ENCODE data around the gene STAT5B. TPM values are rescaled to one million over a fixed set of nuclear protein-coding genes. Genes with fewer than 3 reads are reported as not detected.

The STAT5B gene
- total and polyA plus RNA-seq, 2 of the 13 experiments (the other 11 are each of a cell fraction or from before 2014, with no cell fraction given) = 21.0 to 42.8 TPM

DNA sequence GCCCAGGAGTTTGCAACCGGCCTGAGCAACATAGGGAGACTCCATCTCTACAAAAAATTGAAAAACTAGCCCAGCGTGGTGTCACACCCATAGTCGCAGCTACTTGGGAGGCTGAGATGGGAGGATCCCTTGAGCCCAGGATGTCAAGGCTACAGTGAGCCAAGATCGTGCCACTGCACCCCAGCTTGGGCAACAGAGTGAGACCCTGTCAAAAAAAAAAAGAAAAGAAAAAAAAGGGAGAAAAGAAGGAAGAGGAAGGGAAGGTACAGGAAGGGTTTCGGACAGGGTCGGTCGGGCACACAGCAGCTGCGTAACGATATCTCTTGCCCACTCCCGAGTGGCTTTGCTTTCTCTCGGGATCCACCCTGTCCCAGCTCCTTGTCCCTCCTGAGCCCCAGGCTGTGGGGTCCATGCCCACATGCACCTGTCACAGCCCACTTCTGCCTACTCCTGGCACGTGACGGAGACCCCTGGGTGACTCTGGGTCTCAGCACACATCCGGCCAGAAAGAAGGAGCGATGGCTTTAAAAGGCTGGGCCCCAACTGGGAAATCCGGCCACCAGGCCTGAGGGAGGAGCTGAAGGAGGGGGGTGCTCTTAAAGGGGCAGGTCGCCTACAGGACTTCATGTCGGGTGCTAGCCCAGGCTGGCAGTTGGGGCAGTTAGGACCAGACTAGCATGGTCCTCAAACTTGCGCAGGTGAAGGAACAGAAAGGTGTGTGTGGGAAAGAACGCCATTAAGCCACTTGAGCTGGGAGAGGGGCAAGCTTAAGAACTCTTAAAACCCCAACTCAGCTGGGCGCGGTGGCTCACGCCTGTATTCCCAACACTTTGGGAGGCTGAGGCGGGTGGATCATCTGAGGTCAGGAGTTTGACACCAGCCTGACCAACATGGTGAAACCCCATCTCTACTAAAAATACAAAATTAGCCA, 82.0 kb downstream of the STAT5B start, which contains the start of gene GHDC (continued):
- TF ChIP-seq, protein P1, sequence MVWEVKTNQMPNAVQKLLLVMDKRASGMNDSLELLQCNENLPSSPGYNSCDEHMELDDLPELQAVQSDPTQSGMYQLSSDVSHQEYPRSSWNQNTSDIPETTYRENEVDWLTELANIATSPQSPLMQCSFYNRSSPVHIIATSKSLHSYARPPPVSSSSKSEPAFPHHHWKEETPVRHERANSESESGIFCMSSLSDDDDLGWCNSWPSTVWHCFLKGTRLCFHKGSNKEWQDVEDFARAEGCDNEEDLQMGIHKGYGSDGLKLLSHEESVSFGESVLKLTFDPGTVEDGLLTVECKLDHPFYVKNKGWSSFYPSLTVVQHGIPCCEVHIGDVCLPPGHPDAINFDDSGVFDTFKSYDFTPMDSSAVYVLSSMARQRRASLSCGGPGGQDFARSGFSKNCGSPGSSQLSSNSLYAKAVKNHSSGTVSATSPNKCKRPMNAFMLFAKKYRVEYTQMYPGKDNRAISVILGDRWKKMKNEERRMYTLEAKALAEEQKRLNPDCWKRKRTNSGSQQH (CRISPR knock-in tag; IDR thresholded peaks at IDR 0.05; ENCODE audit: low read depth) = 0 out of 2 replicates have a peak, but pooled peaks have one; percentile 49
- TF ChIP-seq FOSL2 (CRISPR knock-in tag; IDR thresholded peaks at IDR 0.05) (peak; percentile 25; the same call in 1 of the 2 replicates), KLF13 (CRISPR knock-in tag; IDR thresholded peaks at IDR 0.05) (no peak), ZBTB3 (CRISPR knock-in tag; IDR thresholded peaks at IDR 0.05; ENCODE audit: borderline replicate concordance, low read depth) (no peak), TBP (CRISPR knock-in tag; IDR thresholded peaks at IDR 0.05) (no peak), ZNF563 (CRISPR knock-in tag; IDR thresholded peaks at IDR 0.05) (peak; percentile 86; the same call in 1 of the 2 replicates), ZFY (CRISPR knock-in tag; IDR thresholded peaks at IDR 0.05) (peak; percentile 85), ZBED4 (CRISPR knock-in tag; IDR thresholded peaks at IDR 0.05; ENCODE audit: borderline replicate concordance) (no peak), DNMT1 (CRISPR knock-in tag; IDR thresholded peaks at IDR 0.05) (no peak), POLR2A (IDR thresholded peaks at IDR 0.05; ENCODE audit: insufficient read depth in 1 of 2, low read depth in 2 of 2, low read length in 2 of 2) (peak; percentile 45 to 96; a peak in 3 of 4 replicates), SRSF1 (optimal IDR thresholded peaks at IDR 0.05; ENCODE audit: low read depth, low read length) (peak; percentile 79), SNAPC2 (CRISPR knock-in tag; IDR thresholded peaks at IDR 0.05) (no peak), RBM39 (IDR thresholded peaks at IDR 0.05; ENCODE audit: low read depth, low read length, poor library complexity, severe bottlenecking) (peak; percentile 74), U2AF1 (optimal IDR thresholded peaks at IDR 0.05; ENCODE audit: low read depth, low read length) (peak; percentile 97), ZNF569 (CRISPR knock-in tag; IDR thresholded peaks at IDR 0.05; ENCODE audit: borderline replicate concordance) (peak; percentile 86; the same call in 1 of the 2 replicates), TFAP4 (IDR thresholded peaks at IDR 0.05; ENCODE audit: borderline replicate concordance, low read depth) (peak; percentile 67; the same call in 1 of the 2 replicates), POLR2AphosphoS5 (IDR thresholded peaks at IDR 0.05; ENCODE audit: low read depth, low read length) (peak; percentile 91), SALL2 (CRISPR knock-in tag; IDR thresholded peaks at IDR 0.05) (peak; percentile 85; the same call in 1 of the 2 replicates)
- TF ChIP-seq, protein P2, sequence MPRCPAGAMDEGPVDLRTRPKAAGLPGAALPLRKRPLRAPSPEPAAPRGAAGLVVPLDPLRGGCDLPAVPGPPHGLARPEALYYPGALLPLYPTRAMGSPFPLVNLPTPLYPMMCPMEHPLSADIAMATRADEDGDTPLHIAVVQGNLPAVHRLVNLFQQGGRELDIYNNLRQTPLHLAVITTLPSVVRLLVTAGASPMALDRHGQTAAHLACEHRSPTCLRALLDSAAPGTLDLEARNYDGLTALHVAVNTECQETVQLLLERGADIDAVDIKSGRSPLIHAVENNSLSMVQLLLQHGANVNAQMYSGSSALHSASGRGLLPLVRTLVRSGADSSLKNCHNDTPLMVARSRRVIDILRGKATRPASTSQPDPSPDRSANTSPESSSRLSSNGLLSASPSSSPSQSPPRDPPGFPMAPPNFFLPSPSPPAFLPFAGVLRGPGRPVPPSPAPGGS (CRISPR knock-in tag; IDR thresholded peaks at IDR 0.05) = peak; percentile 54; the same call in 1 of the 2 replicates
- TF ChIP-seq, protein P3, sequence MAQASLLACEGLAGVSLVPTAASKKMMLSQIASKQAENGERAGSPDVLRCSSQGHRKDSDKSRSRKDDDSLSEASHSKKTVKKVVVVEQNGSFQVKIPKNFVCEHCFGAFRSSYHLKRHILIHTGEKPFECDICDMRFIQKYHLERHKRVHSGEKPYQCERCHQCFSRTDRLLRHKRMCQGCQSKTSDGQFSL (CRISPR knock-in tag; IDR thresholded peaks at IDR 0.05) = peak; percentile 100
